ENCODE measurements around the gene SMARCC1.
A peak's percentile ranks its signal among the peaks of the same experiment; 100 is the strongest.
"Not testable (repeated sequence)": the region's sequence is repeated elsewhere in the genome, so short reads cannot be mapped to it uniquely, and the experiment has no call there.

Gene SMARCC1

GRCh38 chr3:47792699-47793098, 11.0 kb upstream of the SMARCC1 start:
- Histone ChIP-seq H3K9ac (ENCODE audit: low read length) (no peak overlapping the region), H3K36me3 (ENCODE audit: control insufficient read depth, insufficient read depth, low read length) (no peaks in the 10 kb centered on the region), H3K27me3 (ENCODE audit: control insufficient read depth, insufficient read depth, low read length) (no peaks in the 10 kb centered on the region), H3K27ac (ENCODE audit: low read depth, low read length) (no peak overlapping the region), H3K4me1 (ENCODE audit: control insufficient read depth, insufficient read depth, low read length) (no peaks in the 10 kb centered on the region), H3K4me3 (ENCODE audit: low read length) (no peak overlapping the region)

DNA sequence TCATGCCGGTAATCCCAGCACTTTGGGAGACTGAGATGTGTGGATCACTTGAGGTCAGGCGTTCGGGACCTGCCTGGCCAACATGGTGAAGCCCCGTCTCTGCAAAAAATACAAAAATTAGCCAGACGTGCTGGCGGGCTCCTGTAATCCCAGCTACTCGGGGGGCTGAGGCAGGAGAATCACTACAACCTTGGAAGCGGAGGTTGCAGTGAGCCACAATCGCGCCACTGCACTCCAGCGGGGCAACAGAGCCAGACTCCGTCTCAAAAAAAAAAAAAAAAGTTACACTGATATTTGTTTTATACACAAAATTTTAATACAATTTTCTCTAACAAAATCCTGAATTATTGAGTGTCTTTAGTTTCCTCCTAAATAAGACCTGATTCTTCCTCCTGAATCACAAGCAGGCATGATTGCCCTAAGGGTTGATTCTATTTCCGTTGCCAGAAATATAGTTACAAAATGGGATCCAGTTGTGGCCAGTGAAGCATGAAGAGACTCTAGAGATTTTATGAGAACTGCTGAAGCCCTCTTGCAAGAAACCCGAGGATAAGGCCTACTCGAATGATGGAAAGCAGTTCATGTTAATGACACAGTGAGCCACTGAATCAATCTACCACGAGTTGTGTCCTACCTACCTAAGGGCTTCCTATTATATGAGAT, 9.6 kb upstream of the SMARCC1 start:
- H3K27me3 ChIP-seq (ENCODE audit: control insufficient read depth, insufficient read depth, low read length) = no peaks in the 10 kb centered on the region
- no peak overlapping the region for H3K4me3 ChIP-seq (ENCODE audit: low read length)
- H3K27ac ChIP-seq (ENCODE audit: low read depth, low read length) = no peak overlapping the region
- H3K36me3 ChIP-seq (ENCODE audit: control insufficient read depth, insufficient read depth, low read length) = no peaks in the 10 kb centered on the region
- H3K9ac ChIP-seq (ENCODE audit: low read length) = no peak overlapping the region
- no peaks in the 10 kb centered on the region for H3K4me1 ChIP-seq (ENCODE audit: control insufficient read depth, insufficient read depth, low read length)

GRCh38 chr3:47783673-47784072, 2.0 kb upstream of the SMARCC1 start:
- no peak overlapping the region for H3K4me3 ChIP-seq (ENCODE audit: low read length)
- peaks cover 15% of the 10 kb centered on the region for H3K4me1 ChIP-seq (ENCODE audit: control insufficient read depth, insufficient read depth, low read length)
- H3K9ac ChIP-seq (ENCODE audit: low read length) = no peak overlapping the region
- no peak overlapping the region for H3K27ac ChIP-seq (ENCODE audit: low read depth, low read length)
- no peaks in the 10 kb centered on the region for H3K27me3 ChIP-seq (ENCODE audit: control insufficient read depth, insufficient read depth, low read length)
- no peaks in the 10 kb centered on the region for H3K36me3 ChIP-seq (ENCODE audit: control insufficient read depth, insufficient read depth, low read length)

DNA sequence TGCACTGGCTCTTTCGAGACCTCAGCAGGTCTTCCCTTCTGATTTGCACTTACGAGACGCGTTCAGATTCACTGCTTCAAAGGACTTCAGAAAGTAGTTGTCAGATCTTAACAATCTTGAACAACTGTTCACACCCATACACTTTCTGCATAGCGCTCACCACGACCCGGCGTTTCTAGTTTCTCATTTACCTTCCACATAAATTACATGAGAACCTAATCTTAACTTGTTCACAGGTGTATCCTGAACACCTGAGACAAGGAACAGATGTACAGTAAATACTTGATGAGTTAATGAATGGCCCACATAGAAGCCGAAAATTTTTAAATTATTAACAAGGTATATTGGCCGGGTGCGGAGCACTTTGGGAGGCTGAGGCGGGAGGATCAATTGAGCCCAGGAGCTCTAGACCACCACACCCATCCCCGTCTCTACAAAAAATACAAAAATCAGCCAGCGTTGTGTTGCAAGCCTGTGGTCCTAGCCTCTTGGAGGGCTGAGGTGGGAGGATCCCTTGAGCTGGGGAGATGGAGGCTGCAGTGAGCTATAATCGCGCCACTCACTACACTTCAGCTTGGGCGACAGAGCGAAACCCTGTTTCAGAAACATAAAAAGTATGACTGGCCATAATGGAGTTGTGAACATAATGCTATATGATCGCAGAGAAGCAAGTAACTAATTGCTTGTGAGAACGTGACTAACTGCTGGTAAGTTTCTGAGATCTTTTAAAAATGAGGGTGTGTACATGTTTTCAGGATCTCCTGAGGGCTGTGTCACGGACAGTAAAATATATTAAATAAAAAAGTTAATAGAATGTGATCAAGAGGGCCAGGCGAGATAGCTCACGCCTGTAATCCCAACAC, 984 bp upstream of the SMARCC1 start:
- H3K27ac ChIP-seq (ENCODE audit: low read depth, low read length) = peak overlapping the region; percentile 96
- H3K36me3 ChIP-seq (ENCODE audit: control insufficient read depth, insufficient read depth, low read length) = no peaks in the 10 kb centered on the region
- no peaks in the 10 kb centered on the region for H3K27me3 ChIP-seq (ENCODE audit: control insufficient read depth, insufficient read depth, low read length)
- peak overlapping the region; percentile 84 for H3K9ac ChIP-seq (ENCODE audit: low read length)
- H3K4me1 ChIP-seq (ENCODE audit: control insufficient read depth, insufficient read depth, low read length) = peaks cover 15% of the 10 kb centered on the region
- H3K4me3 ChIP-seq (ENCODE audit: low read length) = peak overlapping the region; percentile 98

DNA sequence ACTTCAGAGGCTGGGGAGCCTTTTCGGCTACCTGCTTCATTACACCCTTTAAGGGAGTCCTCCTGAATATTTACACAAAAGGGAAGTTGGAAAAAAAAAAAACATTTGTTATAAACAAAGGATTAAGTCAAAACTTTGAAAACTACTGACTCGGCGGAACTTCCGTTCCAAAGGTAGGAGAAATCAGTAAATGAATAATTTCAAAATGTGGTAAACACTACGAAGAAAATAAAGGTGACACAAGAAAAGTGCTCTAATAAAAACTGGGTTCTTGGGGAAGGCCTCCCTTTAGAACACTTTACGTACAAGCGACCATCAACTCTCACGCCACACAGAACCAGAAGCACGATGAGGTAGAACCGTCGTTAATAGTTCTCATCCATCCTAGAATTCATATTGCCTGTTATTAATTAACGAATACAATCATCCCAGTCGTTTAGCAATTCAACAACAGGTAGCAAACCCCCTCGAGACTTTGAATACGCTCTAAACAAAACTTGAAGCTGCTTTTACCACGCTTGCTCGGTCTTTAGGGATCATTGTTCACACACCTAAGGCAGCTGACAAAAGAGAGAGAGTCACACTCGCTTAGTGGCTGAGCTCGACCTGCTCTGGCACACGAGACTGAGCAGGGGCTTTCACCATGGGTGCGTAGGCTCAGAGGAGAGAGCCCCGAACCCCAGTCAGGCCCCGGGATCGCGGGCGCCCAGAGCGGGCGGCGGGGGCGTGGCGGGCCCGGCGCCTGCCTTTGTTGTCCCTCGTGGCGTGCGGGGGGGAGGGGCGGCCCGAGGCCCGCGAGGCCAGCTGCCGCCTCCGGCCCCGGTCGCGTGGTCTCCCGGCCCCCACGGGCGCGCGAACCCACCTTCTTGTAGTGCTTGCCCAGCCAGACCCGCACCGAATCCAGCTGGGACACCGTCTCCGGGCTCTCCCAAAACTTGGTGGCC, 680 bp downstream of the SMARCC1 start:
- H3K27me3 ChIP-seq (ENCODE audit: control insufficient read depth, insufficient read depth, low read length) = no peaks in the 10 kb centered on the region
- H3K27ac ChIP-seq (ENCODE audit: low read depth, low read length) = peak overlapping the region; percentile 96
- peak overlapping the region; percentile 56 for H3K9ac ChIP-seq (ENCODE audit: low read length)
- no peaks in the 10 kb centered on the region for H3K36me3 ChIP-seq (ENCODE audit: control insufficient read depth, insufficient read depth, low read length)
- peak overlapping the region; percentile 98 for H3K4me3 ChIP-seq (ENCODE audit: low read length)
- H3K4me1 ChIP-seq (ENCODE audit: control insufficient read depth, insufficient read depth, low read length) = peaks cover 15% of the 10 kb centered on the region

DNA sequence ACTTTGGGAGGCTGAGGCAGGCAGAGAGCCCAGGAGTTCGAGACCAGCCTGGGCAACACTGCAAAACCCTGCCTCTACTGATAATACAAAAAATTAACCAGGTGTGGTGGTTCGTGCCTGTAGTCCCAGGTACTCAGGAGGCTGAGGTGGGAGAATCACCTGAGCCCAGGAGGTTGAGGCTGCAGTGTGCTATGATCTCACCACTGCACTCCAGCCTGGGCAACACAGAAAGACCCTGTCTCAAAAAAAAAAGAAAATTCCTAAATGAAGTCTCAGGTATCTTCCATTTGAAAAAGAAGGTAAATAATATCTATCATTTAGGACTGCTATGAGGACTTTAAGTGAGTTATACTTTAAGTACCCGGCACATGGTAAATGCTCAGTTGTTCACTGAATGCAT, 2.9 kb downstream of the SMARCC1 start:
- Histone ChIP-seq H3K36me3 (ENCODE audit: control insufficient read depth, insufficient read depth, low read length) (no peaks in the 10 kb centered on the region), H3K9ac (ENCODE audit: low read length) (no peak overlapping the region), H3K27ac (ENCODE audit: low read depth, low read length) (no peak overlapping the region), H3K27me3 (ENCODE audit: control insufficient read depth, insufficient read depth, low read length) (no peaks in the 10 kb centered on the region), H3K4me3 (ENCODE audit: low read length) (no peak overlapping the region), H3K4me1 (ENCODE audit: control insufficient read depth, insufficient read depth, low read length) (peaks cover 15% of the 10 kb centered on the region)

DNA sequence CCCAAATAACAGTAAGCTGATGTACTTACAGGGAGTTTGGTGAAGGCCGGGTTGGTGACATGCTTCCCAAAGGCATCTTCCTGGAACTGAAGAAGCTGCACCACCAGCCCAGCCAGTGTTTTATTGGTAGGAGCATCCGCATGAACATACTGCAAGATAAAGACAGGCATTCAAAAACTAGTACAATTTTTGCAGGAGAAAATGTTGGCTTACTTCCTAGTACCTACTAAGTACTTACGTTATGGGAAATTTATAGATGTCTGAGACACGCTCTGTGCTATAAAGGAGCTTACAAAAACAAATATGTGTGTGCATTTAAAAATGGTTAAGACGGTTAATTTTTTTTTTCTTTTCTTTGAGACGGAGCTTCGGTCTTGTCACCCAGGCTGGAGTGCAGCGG, 8.9 kb downstream of the SMARCC1 start:
- Histone ChIP-seq H3K36me3 (ENCODE audit: control insufficient read depth, insufficient read depth, low read length) (no peaks in the 10 kb centered on the region), H3K4me1 (ENCODE audit: control insufficient read depth, insufficient read depth, low read length) (no peaks in the 10 kb centered on the region), H3K27me3 (ENCODE audit: control insufficient read depth, insufficient read depth, low read length) (no peaks in the 10 kb centered on the region), H3K4me3 (ENCODE audit: low read length) (no peak overlapping the region), H3K9ac (ENCODE audit: low read length) (no peak overlapping the region), H3K27ac (ENCODE audit: low read depth, low read length) (no peak overlapping the region)

DNA sequence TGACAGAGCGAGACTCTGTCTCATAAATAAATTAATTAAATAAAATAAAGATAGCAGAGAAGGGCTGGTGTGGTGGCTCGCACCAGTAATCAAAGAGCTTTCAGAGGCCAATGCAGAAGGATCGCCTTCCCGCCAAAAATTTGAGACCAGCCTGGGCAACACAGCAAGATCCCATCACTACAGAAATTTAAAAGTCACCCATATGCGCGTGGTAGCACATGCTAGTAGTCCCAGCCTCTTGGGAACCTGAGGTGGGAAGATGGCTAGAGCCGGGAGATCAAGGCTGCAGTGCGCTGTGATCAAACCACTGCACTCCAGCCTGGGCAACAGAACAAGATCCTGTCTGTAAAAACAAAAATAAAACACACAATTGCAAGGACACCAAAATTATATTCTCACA, 9.6 kb downstream of the SMARCC1 start:
- no peaks in the 10 kb centered on the region for H3K27me3 ChIP-seq (ENCODE audit: control insufficient read depth, insufficient read depth, low read length)
- no peaks in the 10 kb centered on the region for H3K36me3 ChIP-seq (ENCODE audit: control insufficient read depth, insufficient read depth, low read length)
- no peak overlapping the region for H3K4me3 ChIP-seq (ENCODE audit: low read length)
- no peak overlapping the region for H3K27ac ChIP-seq (ENCODE audit: low read depth, low read length)
- H3K4me1 ChIP-seq (ENCODE audit: control insufficient read depth, insufficient read depth, low read length) = no peaks in the 10 kb centered on the region
- no peak overlapping the region for H3K9ac ChIP-seq (ENCODE audit: low read length)

GRCh38 chr3:47766186-47766585, 15.5 kb downstream of the SMARCC1 start:
- H3K27ac ChIP-seq (ENCODE audit: low read depth, low read length) = no peak overlapping the region
- H3K27me3 ChIP-seq (ENCODE audit: control insufficient read depth, insufficient read depth, low read length) = no peaks in the 10 kb centered on the region
- no peak overlapping the region for H3K9ac ChIP-seq (ENCODE audit: low read length)
- H3K36me3 ChIP-seq (ENCODE audit: control insufficient read depth, insufficient read depth, low read length) = peaks cover 3% of the 10 kb centered on the region
- no peak overlapping the region for H3K4me3 ChIP-seq (ENCODE audit: low read length)
- no peaks in the 10 kb centered on the region for H3K4me1 ChIP-seq (ENCODE audit: control insufficient read depth, insufficient read depth, low read length)

- Histone ChIP-seq H3K9ac (ENCODE audit: low read length) (no peak overlapping the region), H3K27me3 (ENCODE audit: control insufficient read depth, insufficient read depth, low read length) (no peaks in the 10 kb centered on the region), H3K27ac (ENCODE audit: low read depth, low read length) (no peak overlapping the region), H3K36me3 (ENCODE audit: control insufficient read depth, insufficient read depth, low read length) (peaks cover 3% of the 10 kb centered on the region), H3K4me1 (ENCODE audit: control insufficient read depth, insufficient read depth, low read length) (no peaks in the 10 kb centered on the region), H3K4me3 (ENCODE audit: low read length) (no peak overlapping the region)
Observed at GRCh38 chr3:47762233-47762632, 19.5 kb downstream of the SMARCC1 start.

DNA sequence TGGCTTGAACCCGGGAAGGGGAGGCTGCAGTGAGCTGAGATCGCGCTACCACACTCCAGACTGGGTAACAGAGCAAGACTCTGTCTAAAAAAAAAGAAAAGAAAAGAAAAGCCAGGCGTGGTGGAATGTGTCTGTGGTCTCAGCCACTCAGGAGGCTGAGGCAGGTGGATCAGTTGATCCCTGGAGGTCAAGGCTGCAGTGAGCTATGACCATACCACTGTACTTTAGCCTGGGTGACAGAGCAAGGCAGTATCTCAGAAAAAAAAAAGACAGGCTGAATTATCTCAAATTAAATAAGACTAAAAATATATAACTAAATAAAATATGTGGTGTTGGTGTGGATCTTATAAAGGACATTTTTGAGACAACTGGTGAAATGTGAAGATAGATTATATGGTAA, 20.6 kb downstream of the SMARCC1 start:
- H3K27ac ChIP-seq (ENCODE audit: low read depth, low read length) = no peak overlapping the region
- peaks cover 3% of the 10 kb centered on the region for H3K36me3 ChIP-seq (ENCODE audit: control insufficient read depth, insufficient read depth, low read length)
- no peak overlapping the region for H3K4me3 ChIP-seq (ENCODE audit: low read length)
- H3K27me3 ChIP-seq (ENCODE audit: control insufficient read depth, insufficient read depth, low read length) = no peaks in the 10 kb centered on the region
- H3K9ac ChIP-seq (ENCODE audit: low read length) = no peak overlapping the region
- no peaks in the 10 kb centered on the region for H3K4me1 ChIP-seq (ENCODE audit: control insufficient read depth, insufficient read depth, low read length)

- H3K36me3 ChIP-seq (ENCODE audit: control insufficient read depth, insufficient read depth, low read length); H3K4me3 ChIP-seq (ENCODE audit: low read length); H3K27ac ChIP-seq (ENCODE audit: low read depth, low read length); H3K27me3 ChIP-seq (ENCODE audit: control insufficient read depth, insufficient read depth, low read length); H3K4me1 ChIP-seq (ENCODE audit: control insufficient read depth, insufficient read depth, low read length); H3K9ac ChIP-seq (ENCODE audit: low read length): not testable (repeated sequence)
Observed at GRCh38 chr3:47760207-47760606, 21.5 kb downstream of the SMARCC1 start.

Measured in rectal smooth muscle tissue (tissue), 1 donor.